Transverse colon (tissue), 4 donors: ENCODE data around the gene TLE7.

ENCODE experiments used
- CTCF ChIP-seq, 5 experiments: fragments of 200-600 bp in 3 of 5; fragments of 450-650 bp in 2 of 5; sonication (generic) in 3 of 5; IDR thresholded peaks; 1 replicate in 2 of 5; 2 replicates in 3 of 5; pipeline ENCODE4 v1.5.1; 2016 to 2017; ENCODE audit warnings: antibody characterized with exemption in 5 of 5, inconsistent platforms in 3 of 5, mild to moderate bottlenecking in 2 of 5, moderate library complexity in 1 of 5
- POLR2AphosphoS5 ChIP-seq, 3 donors: sonication (generic); formaldehyde crosslinking; IDR thresholded peaks; one replicate each; pipeline ENCODE4 v1.6.1; 2016; ENCODE audit warnings: antibody characterized with exemption in 3 of 3

DNA sequence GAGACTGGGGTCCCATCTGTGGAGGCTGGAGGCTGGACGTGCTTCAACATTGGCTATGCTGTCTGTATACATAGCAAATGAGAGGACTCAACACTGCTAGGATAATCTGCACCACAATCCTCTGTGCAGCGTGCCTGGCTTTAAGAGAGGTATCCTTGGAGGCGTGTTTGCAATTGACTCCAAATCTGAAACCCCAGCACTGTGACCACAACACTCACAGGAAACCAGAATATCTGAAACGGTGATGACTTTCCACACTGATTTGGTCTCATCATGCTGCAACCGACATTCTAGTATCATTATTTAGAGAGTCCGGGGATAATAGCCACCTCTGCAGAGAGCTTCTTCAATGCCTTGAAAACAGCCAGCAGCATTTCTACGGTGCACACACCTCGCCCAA, 35.1 kb downstream of the TLE7 start:
- TF ChIP-seq POLR2AphosphoS5 (IDR thresholded peaks at IDR 0.05) (no peak), CTCF (IDR thresholded peaks at IDR 0.05) (no peak)
